IPS-11a (cell line): Measurements from ENCODE around the gene GM2A.
"Not testable (repeated sequence)": the region's sequence is repeated elsewhere in the genome, so short reads cannot be mapped to it uniquely, and the experiment has no call there.

Experiments used
- H3K4me3 ChIP-seq: one replicate; pipeline ENCODE4 v1.5.1; 2013; ENCODE audit warnings: low read depth, low read length, control low read depth

GM2A gene

DNA sequence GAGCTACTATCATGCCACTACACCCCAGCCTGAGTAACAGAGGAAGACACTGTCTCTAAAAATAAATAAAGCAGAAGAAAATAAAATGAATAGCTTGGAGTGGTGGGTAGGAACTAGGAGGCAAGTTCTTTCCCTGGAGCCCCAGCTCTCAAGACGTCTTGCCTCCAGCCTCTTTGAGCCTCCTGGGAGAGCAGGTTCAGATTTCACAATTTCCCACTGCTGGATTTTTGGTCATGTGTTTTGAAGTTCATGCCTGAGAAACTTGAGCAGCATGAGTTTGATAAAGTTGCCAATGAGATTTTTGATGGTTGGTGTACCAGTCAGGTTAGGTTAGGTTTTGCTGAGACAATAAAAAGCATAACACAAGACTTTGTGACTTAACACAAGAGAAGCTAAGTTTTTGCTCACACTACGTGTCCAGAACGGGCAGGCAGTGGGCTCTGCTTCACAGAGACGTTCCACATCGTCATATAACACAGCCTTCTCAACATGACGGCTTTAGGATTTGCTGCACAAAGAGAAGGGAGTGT lies 25.0 kb upstream of the GM2A start:
- H3K4me3 ChIP-seq, result no peak overlapping the region

DNA sequence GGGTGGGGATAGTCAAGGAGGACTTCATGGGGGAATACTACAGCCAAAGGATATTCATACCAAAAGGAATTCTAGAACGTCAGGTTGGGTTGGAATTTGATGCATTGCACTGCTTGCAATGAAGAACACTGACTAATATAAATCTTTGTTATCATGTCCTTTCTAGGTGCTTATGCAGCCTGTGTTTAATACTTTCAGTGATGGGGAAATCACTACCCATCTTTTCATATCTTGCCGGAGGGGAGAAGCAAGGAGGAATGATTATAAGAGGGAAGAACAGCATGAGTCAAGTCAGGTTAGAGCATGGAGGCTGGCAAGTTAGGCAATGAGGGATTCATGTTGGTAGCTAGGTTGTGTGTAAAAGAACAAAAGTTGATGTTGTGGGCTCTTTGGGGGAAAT lies 24.0 kb upstream of the GM2A start:
- H3K4me3 ChIP-seq, result no peak overlapping the region

DNA sequence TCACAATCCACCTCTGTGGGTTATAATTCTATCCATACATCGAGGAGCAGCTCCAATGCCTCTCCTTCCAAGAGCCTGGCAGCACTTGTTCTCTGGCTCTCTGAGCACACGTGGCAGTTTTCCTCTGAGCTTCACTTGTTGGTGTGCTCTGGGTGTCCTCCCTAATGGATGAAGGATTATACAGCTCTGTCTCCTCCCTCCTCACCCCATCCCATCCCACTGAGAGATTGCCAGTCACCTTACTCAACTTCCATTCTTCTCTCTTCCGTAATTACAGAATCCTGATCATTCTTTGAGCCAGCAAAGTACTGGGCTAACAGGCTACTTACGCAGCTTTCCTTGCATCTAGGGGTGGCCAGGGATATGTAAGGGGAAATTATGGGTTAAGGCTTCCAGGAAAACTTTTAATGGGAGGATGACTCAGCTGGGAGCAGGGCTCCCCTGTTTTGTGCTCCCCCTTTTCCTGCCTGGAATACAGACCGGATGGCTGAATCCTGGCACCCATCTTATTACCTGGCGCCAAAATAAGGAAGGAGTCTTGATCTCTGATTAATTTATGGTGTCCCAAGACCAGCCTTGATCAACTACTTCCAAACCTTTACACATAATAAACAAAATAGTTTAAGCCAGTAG lies 22.8 kb upstream of the GM2A start:
- no peak overlapping the region for H3K4me3 ChIP-seq

DNA sequence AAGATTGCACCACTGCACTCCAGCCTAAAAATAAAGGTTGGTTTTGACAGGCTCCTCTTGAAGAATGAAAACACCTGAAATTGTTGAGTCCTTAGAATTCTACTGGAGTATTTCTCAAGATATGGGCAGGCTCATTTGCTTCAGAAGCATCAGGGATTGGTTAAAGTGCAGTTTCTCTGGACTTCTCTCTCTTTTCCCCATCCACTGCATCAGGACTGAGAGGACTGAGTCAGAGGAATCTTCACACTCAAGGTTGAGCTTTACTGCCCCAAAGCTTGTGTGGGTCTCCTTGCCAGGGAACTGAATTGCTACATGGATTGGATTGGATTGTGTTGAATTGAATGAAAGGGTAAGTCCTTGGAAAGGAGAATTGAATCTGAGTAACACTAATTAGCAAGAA lies 21.6 kb upstream of the GM2A start:
- H3K4me3 ChIP-seq, result no peak overlapping the region

DNA sequence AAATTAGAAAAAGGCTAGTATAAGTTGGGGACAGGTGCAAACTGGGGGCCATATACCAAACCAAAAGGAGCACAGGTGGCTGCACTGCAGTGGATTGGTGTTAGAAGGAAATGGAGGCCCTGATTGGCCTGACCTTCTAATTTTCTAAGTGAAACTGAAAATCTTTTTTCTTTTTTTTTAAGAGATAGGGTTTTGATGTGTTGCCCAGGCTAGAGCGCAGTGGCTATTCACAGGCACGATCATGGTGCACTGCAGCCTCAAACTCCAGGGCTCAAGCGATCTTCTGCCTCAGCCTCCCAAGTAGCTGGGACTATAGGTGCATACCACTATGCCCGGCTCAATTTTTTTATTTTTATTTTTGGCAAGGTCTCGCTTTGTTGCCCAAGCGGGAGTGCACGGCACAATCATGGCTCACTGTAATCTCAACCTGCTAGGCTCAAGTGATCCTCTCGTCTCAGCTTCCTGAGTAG lies 19.3 kb upstream of the GM2A start:
- H3K4me3 ChIP-seq, result no peak overlapping the region

DNA sequence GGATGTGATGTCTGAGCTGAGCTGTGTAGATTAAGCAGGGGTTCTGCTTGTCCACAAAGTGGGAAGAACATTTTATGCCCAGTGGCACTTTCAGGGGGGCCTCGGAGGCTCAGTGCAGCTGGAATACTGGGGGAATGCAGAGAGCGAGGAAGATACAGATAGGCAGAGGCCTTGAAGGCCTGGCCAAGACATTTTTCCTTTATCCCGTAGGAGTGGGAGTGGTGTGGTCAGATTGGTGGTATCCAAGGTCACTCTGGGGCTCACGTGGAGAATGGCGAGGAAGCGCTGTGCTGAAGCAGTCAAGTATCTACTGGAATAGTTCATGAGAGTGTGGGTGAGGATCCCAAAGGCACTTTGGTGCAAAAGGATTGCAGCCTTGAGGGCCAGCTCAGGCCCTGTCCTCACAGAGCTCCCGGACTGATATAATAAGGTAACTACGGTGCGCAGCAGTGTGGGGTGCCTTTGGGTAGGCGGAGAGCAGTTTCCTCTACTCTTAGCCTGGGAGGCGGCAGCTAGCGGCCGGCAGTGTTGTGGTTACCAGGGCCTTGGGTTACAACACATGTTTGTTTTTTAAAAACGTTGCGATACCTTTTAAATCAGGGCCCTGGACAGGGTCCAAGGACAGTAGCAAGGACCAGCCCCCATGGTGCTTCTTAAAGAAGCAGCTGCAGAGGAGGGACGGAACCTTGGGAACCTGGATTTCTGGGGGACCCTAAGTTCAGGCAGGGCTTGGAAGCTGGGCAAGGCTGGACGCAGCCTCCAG lies 18.3 kb upstream of the GM2A start:
- H3K4me3 ChIP-seq, result no peak overlapping the region

DNA sequence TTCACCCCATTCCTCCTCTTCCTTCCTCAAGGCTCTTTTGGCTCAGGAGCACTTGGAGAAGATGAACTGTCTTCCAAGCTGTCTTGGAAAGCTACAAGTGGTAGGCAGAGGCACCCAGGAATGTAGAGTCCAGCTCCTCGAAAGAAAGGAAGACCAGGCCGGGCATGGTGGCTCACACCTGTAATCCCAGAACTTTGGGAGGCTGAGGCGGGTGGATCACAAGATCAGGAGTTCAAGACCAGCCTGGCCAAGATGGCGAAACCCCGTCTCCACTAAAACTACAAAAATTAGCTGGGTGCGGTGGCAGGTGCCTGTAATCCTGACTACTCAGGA lies 17.8 kb upstream of the GM2A start:
- H3K4me3 ChIP-seq, result not testable (repeated sequence)

DNA sequence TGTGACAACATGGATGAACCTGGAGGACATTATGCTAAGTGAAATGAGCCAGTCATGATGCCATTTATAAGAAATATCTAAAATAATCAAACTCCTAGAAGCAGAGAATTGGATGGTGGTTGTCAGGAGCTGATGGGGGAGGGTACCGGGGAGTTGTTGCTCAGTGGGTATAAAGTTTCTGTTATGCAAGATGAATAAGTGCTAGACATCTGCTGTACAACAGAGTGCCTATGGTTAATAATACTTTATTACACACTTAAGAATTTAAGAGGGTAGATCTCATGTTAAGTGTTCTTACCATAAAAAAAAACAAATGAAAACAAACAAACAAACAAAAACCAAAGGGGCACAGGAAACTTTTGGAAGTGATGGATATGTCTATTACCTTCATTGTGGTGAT lies 16.1 kb upstream of the GM2A start:
- no peak overlapping the region for H3K4me3 ChIP-seq

DNA sequence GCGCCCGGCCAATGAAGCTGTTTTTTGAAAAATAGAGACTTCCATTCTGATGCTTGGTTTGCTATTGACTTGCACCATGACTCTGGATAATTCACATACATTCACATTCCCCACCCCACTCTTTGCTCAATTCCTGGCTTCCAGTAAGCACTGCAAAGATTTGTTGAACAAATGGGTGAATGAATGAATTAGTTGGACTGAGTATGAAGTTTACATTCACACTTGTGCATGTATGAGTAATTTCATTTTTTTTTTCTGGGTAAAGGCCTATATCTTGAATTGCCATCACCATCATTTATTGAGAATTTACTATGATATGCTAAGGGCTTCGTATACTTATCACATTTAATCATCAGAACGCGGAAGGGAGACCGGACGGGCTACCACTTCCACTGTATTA lies 15.3 kb upstream of the GM2A start:
- no peak overlapping the region for H3K4me3 ChIP-seq

DNA sequence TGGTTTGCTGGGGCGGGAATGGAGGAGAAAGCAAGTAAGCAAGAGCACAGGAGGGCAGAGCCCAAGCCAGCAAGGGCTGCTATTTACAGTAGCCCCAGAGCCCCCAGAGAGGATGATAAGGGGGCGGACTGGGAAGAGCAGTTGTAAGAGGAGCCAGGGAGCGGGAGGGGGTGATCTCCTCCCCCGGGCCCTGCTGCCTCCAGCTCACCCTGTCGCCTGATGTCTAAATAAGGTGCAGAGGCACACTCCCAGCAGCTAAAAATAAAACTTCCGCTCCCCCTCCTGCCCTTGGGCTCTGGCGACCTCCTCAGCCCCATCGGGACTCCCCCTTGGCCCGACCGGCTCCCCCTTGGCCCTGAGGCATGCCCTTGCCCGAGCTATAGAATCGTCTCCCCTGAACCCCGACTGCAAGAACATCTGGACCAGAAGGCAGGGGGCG lies 14.7 kb upstream of the GM2A start:
- no peak overlapping the region for H3K4me3 ChIP-seq

DNA sequence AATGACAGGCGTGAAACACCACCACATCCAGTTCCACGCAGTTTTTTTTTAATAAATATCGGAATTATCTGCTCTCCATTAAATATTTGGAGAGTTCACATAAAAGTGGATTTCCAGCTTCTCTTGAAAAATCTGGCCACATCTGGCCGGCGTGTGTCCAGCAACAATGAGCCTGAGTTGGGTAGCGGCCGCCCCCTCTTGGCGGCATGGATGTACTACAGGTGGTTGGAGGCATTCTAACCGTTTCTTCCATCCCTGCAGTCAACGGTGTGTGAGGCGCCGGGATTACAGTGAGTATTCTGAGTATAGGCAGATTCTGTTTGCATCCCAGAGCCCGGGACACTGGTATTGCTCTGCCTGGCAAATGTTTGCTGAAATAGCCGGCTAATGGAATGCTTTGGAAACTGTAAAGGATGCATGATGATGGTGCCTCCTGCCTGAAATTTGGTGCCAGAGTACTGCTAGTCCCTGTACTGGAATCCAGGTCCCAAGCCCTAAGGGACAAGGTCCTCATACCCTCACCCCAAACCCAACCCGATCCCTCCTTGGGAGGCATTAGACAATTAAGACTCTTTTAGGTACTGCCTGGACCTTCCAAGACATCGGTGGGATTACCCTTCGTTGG lies 13.6 kb upstream of the GM2A start:
- H3K4me3 ChIP-seq, result no peak overlapping the region

DNA sequence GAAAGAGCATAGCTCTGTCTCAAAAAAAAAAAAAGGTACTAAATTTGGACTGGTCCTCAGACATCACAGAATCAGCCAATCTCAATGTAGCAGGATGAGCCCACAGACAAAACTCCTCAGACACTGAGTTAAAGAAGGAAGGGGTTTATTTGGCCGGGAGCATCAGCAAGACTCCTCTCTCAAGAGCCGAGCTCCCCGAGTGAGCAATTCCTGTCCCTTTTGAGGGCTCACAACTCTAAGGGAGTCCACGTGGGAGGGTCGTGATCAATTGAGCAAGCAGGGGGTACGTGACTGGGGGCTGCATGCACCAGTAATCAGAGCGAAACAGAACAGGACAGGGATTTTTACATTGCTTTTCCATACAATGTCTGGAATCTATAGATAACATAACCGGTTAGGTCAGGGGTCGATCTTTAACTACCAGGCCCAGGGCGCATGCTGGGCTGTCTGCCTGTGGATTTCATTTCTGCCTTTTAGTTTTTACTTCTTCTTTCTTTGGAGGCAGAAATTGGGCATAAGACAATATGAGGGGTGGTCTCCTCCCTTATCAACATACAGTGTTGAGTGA lies 12.6 kb upstream of the GM2A start:
- H3K4me3 ChIP-seq, result not testable (repeated sequence)

DNA sequence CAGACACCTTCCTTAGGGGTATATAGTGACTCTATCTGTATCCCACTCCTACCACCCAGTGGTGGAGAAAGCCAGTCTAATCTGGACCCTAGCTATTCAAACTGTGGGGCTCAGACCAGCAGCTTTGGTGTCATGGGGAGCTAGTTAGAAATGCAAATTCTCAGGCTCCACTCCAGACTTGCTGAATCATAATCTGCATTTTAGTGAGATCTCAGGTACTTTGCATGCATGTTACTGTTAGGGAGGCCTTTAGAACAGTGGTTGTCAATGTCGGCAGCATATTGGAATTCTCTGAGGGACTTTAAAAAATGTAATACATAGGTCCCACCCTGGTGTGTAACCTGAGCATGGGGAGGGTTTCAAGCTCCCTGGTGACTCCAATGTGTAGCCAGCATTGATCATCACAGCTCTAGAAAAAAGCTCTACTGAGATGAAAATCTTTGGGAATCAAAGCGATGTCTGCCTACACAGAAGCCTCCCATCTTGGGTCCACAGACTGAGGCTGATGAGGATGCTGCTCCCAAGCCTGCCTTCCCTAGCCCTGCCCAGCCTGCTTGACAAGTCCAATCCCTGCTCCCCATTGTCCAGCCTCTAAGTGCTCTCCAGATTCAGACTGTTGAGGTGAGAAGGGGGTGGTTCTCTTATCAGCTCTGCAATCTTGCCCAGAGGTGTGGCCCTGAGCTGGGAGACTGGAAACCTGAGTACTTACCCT lies 11.9 kb upstream of the GM2A start:
- H3K4me3 ChIP-seq, result no peak overlapping the region

DNA sequence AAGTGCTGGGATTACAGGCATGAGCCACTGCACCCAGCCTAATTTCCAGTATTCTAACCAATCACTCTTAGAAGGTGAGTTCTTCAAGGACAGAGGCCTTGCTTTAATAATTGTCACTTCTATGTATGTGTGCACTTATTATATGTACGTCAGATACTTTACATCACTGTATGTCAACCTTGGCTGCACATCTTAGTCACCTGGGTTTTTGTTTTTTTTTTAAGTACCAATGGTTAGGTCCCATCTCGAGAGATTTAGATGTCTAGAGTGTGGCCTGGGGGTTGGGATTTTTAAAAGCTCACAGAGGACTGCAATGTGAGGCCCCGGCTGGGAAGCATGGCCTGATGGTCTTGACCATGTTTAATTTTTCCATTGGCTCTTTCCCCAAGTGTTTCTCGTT lies 9.9 kb upstream of the GM2A start:
- no peak overlapping the region for H3K4me3 ChIP-seq

DNA sequence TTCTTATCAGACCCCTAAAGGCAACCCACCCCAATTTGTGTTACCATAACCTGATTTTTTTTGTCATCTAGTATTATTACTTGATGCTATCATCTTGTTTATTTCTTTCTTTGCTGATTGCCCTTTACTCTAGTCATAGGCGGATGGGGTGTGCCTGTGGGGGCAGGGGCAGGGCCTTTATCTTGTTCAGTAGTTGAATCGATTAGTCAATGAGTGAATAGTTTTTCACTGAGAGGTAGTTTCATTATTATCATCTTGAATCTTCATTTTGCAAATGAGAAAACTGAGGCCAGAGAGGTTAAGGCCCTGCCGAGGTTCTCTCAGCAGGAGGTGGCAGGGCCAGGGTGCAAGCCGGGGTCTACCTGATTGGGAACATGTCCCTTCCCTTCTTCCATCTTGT lies 9.4 kb upstream of the GM2A start:
- H3K4me3 ChIP-seq, result no peak overlapping the region

DNA sequence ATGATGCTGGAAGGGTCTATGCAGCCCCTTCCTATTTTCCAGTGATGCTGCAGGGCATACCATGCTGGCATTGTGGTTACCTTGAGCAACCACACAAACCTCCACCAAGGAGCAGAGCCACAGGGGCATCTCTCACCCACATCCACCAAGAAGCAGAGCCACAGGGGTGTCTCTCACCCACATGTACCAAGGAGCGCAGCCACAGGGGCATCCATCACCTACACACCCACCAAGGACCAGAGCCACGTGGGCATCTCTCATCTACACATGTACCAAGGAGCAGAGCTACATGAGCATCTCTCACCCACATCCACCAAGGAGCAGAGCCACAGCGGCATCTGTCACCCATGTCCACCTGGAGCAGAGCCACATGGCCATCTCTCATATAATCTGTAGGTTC lies 8.8 kb upstream of the GM2A start:
- H3K4me3 ChIP-seq, result no peak overlapping the region

DNA sequence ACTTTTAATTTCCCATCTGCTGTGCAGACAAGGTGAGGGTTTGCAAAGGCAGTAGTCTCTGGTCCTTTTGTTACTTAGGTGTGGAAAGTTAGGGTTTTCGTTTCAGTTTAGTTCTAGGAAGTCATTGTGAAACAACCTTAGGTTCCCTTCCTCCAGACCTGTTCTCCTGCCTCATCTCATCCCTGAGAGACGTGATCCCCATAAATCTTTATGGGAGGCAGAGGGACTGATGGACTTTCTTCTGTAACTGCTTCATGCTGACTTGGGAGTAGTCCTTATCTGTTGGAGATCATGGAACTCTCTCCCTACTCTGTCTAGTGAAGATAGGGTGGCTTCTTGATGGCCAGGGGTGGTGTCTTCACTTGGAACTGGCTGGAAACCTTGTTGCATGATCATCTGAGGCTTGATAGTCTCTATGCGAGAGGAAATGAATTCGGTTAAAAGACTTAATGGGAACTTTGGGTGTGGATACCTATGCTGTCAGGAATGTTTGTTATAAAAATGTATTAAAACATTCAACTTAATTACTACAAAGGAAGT lies 7.2 kb upstream of the GM2A start:
- no peak overlapping the region for H3K4me3 ChIP-seq

DNA sequence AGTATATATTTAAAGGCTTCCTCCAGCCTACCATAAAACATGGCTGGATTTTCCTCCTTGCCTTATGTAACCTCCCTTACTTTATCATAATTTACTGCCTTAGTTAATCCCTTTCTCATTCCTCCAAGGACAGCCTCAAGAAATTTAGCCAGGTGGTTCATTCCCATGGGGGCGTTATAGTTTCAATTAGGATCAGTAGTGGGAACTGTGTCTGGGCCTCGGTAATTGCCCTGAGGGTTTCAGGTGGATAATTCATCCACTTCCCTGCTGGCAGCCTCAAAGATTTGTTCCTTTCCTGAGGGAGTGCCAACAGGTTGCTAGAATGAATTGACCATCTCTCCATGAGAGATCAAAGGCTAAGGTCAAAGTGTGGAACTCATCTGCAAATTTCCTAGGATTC lies 4.3 kb upstream of the GM2A start:
- no peak overlapping the region for H3K4me3 ChIP-seq

DNA sequence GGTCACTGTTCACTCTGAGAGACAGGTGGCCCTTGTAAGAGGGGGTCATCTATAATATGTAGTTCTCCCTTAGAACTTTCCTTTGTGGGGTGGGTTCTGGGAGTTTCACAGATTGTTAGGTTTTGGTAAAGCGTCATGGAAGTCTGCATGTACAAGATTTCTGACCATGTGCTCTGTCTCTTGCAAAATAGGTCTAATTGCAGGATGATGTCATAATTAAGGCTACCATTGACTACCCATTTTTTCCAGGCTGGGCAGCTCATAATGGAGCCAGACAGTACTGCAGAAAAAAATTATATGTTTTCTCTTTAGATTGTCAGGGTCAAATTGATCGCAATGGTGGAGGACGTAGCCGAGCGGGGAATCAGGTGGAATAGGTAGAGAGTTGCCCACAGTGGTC lies 3.7 kb upstream of the GM2A start:
- no peak overlapping the region for H3K4me3 ChIP-seq

DNA sequence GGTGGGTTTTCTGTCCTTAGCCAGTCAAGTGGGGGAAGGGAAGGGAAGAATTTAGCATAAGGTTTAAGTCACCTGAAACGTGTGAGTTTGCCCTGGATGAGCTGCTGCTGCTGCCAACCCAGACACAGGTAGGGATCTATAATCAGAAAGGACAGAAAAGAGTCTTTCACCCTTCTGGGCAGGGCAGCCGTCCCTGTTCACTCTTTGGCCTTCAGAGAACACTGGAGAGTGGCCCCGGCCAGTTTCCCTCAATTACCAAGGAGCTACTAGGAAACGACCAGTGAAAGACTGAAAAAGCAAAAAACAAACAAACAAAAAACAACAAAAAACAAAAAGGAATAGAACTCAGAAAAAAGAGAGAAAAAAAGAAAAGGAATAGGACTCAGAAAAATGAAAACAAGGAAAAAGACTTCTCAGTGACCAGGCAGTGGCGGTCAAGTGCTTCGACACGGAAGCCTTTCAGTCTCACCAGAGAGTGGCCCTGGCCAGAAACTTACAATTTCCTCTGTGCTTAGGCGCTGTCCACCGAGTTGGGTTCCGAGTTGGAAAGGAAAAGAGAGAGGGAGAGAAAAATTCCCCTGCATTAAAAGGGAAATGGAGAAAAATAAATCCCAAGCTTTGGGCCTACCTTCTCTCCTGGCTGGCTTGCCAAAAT lies 2.5 kb upstream of the GM2A start:
- no peak overlapping the region for H3K4me3 ChIP-seq
